ENCODE results near the gene ALOX12.

The ALOX12 gene

GRCh38 chr17:7011415-7011814 lies 15.6 kb downstream of the ALOX12 start:
- no peak overlapping the region for H2BK12ac ChIP-seq (ENCODE audit: low read length)
- no peak overlapping the region for H2AFZ ChIP-seq (ENCODE audit: low read length)
- H3K4ac ChIP-seq (ENCODE audit: low read length): no peak overlapping the region
- H4K91ac ChIP-seq (ENCODE audit: low read depth, low read length, poor library complexity): no peak overlapping the region
- no peak overlapping the region for H2BK15ac ChIP-seq (ENCODE audit: low read length)
- no peak overlapping the region for H4K8ac ChIP-seq (ENCODE audit: low read depth, low read length)
- WGBS, 2 donors (ENCODE audit: extremely low coverage in 2 of 2, insufficient read length in 2 of 2, insufficient replicate concordance in 1 of 2): no CpG with 5 or more reads among the region's 14 CpGs
- no peak overlapping the region for H2BK5ac ChIP-seq (ENCODE audit: low read length)
- H2BK120ac ChIP-seq (ENCODE audit: low read depth, low read length): no peak overlapping the region
- no peak overlapping the region for H3K9ac ChIP-seq (ENCODE audit: low read depth, low read length, poor library complexity)
- peaks cover 15% of the 10 kb centered on the region for H3K79me1 ChIP-seq (ENCODE audit: low read depth, low read length)
- H3K27me3 ChIP-seq (ENCODE audit: control insufficient read depth in 3 of 3, insufficient read depth in 3 of 3, low read depth in 1 of 3, low read length in 3 of 3): no peaks in the 10 kb centered on the region
- no peak overlapping the region for H2AK5ac ChIP-seq (ENCODE audit: low read depth, low read length)
- peaks cover 0 to 2% of the 10 kb centered on the region in 2 donors for H3K9me3 ChIP-seq (replicated peaks in 1 of 2; ENCODE audit: control insufficient read depth in 2 of 2, insufficient read depth in 1 of 2, low read depth in 1 of 2, low read length in 2 of 2)
- H3K18ac ChIP-seq (ENCODE audit: low read length): no peak overlapping the region
- no peak overlapping the region for H3K4me2 ChIP-seq (ENCODE audit: insufficient read depth, low read length, poor library complexity, severe bottlenecking)
- peaks cover 5 to 9% of the 10 kb centered on the region in 2 donors for H3K36me3 ChIP-seq (replicated peaks in 1 of 2; ENCODE audit: control insufficient read depth in 2 of 2, insufficient read depth in 2 of 2, low read length in 2 of 2)
- no peak for DNase-seq (ENCODE audit: low spot score)
- H3K4me3 ChIP-seq (ENCODE audit: low read length in 2 of 2): peak overlapping the region in 1 of 2 donors; percentile 71
- no peak overlapping the region for H3K23ac ChIP-seq (ENCODE audit: low read depth, low read length, poor library complexity)
- peaks cover 17 to 23% of the 10 kb centered on the region in 2 donors for H3K4me1 ChIP-seq (ENCODE audit: control insufficient read depth in 2 of 2, insufficient read depth in 1 of 2, low read depth in 1 of 2, low read length in 2 of 2)
- H3K14ac ChIP-seq (ENCODE audit: low read length): no peak overlapping the region
- no peak overlapping the region for H3K27ac ChIP-seq (replicated peaks; ENCODE audit: low read length)

GRCh38 chr17:7011942-7012254 lies 16.0 kb downstream of the ALOX12 start:
- Histone ChIP-seq H3K9me3 (replicated peaks in 1 of 2; ENCODE audit: control insufficient read depth in 2 of 2, insufficient read depth in 1 of 2, low read depth in 1 of 2, low read length in 2 of 2) (peaks cover 0 to 2% of the 10 kb centered on the region in 2 donors), H2BK15ac (ENCODE audit: low read length) (no peak overlapping the region), H2AK5ac (ENCODE audit: low read depth, low read length) (no peak overlapping the region), H3K4me3 (ENCODE audit: low read length in 2 of 2) (peak overlapping the region; percentile 71 to 97), H3K23ac (ENCODE audit: low read depth, low read length, poor library complexity) (no peak overlapping the region), H3K9ac (ENCODE audit: low read depth, low read length, poor library complexity) (no peak overlapping the region), H3K14ac (ENCODE audit: low read length) (no peak overlapping the region), H3K79me1 (ENCODE audit: low read depth, low read length) (peaks cover 15% of the 10 kb centered on the region), H3K4ac (ENCODE audit: low read length) (no peak overlapping the region), H3K4me2 (ENCODE audit: insufficient read depth, low read length, poor library complexity, severe bottlenecking) (peak overlapping the region; percentile 80), H3K27me3 (ENCODE audit: control insufficient read depth in 3 of 3, insufficient read depth in 3 of 3, low read depth in 1 of 3, low read length in 3 of 3) (no peaks in the 10 kb centered on the region), H2BK12ac (ENCODE audit: low read length) (no peak overlapping the region), H4K8ac (ENCODE audit: low read depth, low read length) (no peak overlapping the region), H2BK120ac (ENCODE audit: low read depth, low read length) (no peak overlapping the region), H2AFZ (ENCODE audit: low read length) (peak overlapping the region; percentile 95), H3K36me3 (replicated peaks in 1 of 2; ENCODE audit: control insufficient read depth in 2 of 2, insufficient read depth in 2 of 2, low read length in 2 of 2) (peaks cover 7 to 12% of the 10 kb centered on the region in 2 donors), H3K27ac (replicated peaks; ENCODE audit: low read length) (no peak overlapping the region), H2BK5ac (ENCODE audit: low read length) (no peak overlapping the region), H4K91ac (ENCODE audit: low read depth, low read length, poor library complexity) (no peak overlapping the region), H3K18ac (ENCODE audit: low read length) (no peak overlapping the region), H3K4me1 (ENCODE audit: control insufficient read depth in 2 of 2, insufficient read depth in 1 of 2, low read depth in 1 of 2, low read length in 2 of 2) (peaks cover 17 to 28% of the 10 kb centered on the region in 2 donors)
- WGBS, 2 donors (ENCODE audit: extremely low coverage in 2 of 2, insufficient read length in 2 of 2, insufficient replicate concordance in 1 of 2): no CpG with 5 or more reads among the region's 6 CpGs
- DNase-seq (ENCODE audit: low spot score): no peak

GRCh38 chr17:7014261-7014994 lies 18.6 kb downstream of the ALOX12 start:
- H3K4me1 ChIP-seq (ENCODE audit: control insufficient read depth in 2 of 2, insufficient read depth in 1 of 2, low read depth in 1 of 2, low read length in 2 of 2): peaks cover 17 to 32% of the 10 kb centered on the region in 2 donors
- WGBS, 2 donors (ENCODE audit: extremely low coverage in 2 of 2, insufficient read length in 2 of 2, insufficient replicate concordance in 1 of 2): no CpG with 5 or more reads among the region's 75 CpGs

More at GRCh38 chr17:7014261-7014994, 18.6 kb downstream of the ALOX12 start:
- peak overlapping the region; percentile 95 for H3K9ac ChIP-seq (ENCODE audit: low read depth, low read length, poor library complexity)
- H3K9me3 ChIP-seq (replicated peaks in 1 of 2; ENCODE audit: control insufficient read depth in 2 of 2, insufficient read depth in 1 of 2, low read depth in 1 of 2, low read length in 2 of 2): peaks cover 0 to 2% of the 10 kb centered on the region in 2 donors
- H3K27me3 ChIP-seq (ENCODE audit: control insufficient read depth in 3 of 3, insufficient read depth in 3 of 3, low read depth in 1 of 3, low read length in 3 of 3): no peaks in the 10 kb centered on the region
- H4K8ac ChIP-seq (ENCODE audit: low read depth, low read length): no peak overlapping the region
- peak overlapping the region; percentile 71 to 83 for H3K4me3 ChIP-seq (ENCODE audit: low read length in 2 of 2)
- peak; percentile 93 for DNase-seq (ENCODE audit: low spot score)
- H3K79me1 ChIP-seq (ENCODE audit: low read depth, low read length): peaks cover 14% of the 10 kb centered on the region
- no peak overlapping the region for H3K14ac ChIP-seq (ENCODE audit: low read length)
- no peak overlapping the region for H2BK12ac ChIP-seq (ENCODE audit: low read length)
- peak overlapping the region; percentile 94 for H3K4me2 ChIP-seq (ENCODE audit: insufficient read depth, low read length, poor library complexity, severe bottlenecking)
- H3K4ac ChIP-seq (ENCODE audit: low read length): peak overlapping the region; percentile 15
- peak overlapping the region; percentile 78 for H3K27ac ChIP-seq (replicated peaks; ENCODE audit: low read length)
- H2BK5ac ChIP-seq (ENCODE audit: low read length): peak overlapping the region; percentile 54
- H3K18ac ChIP-seq (ENCODE audit: low read length): peak overlapping the region; percentile 90
- H2AFZ ChIP-seq (ENCODE audit: low read length): peak overlapping the region; percentile 88
- H3K36me3 ChIP-seq (replicated peaks in 1 of 2; ENCODE audit: control insufficient read depth in 2 of 2, insufficient read depth in 2 of 2, low read length in 2 of 2): peaks cover 9 to 20% of the 10 kb centered on the region in 2 donors
- H2BK120ac ChIP-seq (ENCODE audit: low read depth, low read length): no peak overlapping the region
- peak overlapping the region; percentile 82 for H3K23ac ChIP-seq (ENCODE audit: low read depth, low read length, poor library complexity)
- no peak overlapping the region for H2BK15ac ChIP-seq (ENCODE audit: low read length)
- H4K91ac ChIP-seq (ENCODE audit: low read depth, low read length, poor library complexity): no peak overlapping the region
- peak overlapping the region; percentile 86 for H2AK5ac ChIP-seq (ENCODE audit: low read depth, low read length)
